Astrocyte of the hippocampus (primary cell): Measurements from ENCODE around the gene PCNX3.

ENCODE experiments used
- DNase-seq: peaks from one replicate; pipeline ENCODE4 v3.0.0; 2011; ENCODE audit warnings: low read depth, low spot score

PCNX3 gene

DNA sequence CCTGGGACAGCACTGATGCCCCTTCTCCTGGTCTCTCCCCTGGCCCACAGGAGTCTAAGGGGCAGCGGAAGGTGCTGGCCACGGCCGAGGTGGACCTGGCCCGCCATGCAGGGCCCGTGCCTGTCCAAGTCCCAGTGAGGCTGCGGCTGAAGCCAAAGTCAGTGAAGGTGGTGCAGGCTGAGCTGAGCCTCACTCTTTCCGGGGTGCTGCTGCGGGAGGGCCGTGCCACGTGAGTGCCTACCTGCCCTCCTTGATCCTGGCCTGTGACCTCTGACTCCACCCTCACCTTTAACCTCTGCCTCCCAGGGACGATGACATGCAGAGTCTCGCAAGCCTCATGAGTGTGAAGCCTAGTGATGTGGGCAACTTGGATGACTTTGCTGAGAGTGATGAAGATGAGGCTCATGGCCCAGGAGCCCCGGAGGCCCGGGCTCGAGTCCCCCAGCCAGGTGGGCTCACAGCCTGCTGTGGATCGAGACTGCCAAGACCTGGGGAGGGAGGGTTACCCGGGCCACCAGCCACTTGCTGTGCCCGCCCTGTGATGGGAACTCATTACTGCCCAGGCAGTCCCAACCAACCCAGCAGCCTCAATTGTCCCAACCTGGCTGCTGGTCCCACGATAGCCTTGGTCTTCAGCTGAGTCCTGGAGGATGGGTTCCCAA lies 35.4 kb upstream of the PCNX3 start:
- no peak for DNase-seq

DNA sequence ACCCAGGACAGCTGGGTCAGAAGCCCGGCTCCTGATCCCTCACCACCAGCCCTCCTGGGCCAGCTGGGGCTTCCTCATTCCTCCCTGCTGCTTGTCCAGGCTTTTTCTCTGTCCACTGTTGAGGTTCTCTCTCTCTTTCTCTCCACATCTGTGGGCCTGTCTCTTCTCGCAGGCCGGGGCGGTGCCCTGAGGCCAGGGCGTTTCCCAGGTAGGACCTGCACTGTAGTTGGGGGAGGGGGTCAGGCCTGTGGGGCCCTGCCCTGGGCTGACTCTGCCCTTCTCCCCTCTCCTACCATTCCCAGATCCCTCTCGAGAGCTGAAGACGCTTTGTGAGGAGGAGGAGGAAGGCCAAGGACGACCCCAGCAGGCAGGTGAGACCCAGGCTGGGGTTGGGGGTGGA lies 34.8 kb upstream of the PCNX3 start:
- DNase-seq: no peak

DNA sequence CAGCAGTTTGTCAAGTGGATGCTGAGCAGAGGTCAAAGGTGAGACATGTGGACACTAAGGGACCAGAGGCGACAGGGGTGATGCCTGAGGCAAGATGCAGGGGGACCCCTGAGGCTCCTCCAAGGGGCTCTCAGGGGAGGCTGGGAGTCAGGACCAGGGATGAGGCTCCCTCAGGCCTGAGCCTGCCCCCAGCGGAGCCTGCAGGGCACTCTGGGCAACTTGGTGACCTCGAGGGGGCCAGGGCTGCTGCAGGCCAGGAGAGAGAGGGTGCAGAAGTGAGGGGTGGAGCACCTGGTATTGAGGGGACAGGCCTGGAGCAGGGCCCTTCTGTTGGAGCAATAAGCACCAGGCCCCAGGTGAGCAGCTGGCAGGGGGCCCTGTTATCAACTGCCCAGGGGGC lies 33.6 kb upstream of the PCNX3 start:
- DNase-seq: no peak

DNA sequence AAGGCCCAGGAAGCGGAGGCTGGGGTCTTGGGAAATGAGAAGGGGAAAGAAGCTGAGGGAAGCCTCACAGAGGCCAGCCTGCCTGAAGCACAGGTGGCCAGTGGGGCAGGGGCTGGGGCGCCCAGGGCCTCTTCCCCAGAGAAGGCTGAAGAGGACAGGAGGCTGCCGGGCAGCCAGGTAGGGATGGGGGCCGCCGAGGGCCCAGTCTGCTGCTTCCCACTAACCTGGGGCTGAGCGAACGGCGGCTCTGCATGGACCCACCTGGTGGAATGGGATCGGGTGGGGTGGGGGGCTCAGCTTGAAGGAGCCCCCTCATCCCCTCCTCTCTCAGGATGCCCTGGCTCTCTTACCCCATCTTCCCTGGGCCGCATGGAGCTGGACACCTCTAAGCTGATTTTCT lies 32.0 kb upstream of the PCNX3 start:
- DNase-seq: no peak

DNA sequence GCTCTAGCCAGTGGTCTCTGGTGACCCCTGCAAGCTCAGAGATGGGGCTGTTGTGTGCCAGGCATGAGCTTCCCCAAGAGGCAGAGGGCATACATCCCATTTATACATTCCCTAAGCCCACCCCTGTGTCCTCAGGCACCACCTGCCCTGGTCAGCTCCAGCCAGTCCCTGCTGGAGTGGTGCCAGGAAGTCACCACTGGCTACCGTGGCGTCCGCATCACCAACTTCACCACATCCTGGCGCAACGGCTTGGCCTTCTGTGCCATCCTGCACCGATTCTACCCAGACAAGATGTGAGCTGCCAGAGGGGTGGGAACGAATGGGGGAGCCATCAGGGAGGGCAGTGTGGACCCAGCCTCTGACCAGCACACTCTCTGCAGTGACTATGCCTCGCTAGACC lies 31.5 kb upstream of the PCNX3 start:
- no peak for DNase-seq

DNA sequence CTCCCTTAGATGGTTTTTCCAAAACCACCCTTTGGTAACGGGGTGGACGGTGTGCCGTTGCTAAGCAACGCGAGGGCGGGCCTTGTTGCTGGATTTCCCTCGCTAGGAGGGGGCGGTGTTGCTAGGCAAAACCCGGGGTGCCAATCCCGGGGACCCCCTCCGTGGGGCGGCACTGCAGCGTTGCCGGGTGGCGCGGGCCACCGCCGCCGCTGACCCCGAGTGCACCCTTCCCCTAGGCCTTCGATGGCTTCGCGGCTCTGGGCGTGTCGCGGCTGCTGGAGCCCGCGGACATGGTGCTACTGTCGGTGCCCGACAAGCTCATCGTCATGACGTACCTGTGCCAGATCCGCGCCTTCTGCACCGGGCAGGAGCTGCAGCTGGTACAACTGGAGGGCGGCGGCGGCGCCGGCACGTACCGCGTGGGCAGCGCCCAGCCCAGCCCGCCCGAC lies 30.8 kb upstream of the PCNX3 start:
- peak; percentile 59 for DNase-seq

DNA sequence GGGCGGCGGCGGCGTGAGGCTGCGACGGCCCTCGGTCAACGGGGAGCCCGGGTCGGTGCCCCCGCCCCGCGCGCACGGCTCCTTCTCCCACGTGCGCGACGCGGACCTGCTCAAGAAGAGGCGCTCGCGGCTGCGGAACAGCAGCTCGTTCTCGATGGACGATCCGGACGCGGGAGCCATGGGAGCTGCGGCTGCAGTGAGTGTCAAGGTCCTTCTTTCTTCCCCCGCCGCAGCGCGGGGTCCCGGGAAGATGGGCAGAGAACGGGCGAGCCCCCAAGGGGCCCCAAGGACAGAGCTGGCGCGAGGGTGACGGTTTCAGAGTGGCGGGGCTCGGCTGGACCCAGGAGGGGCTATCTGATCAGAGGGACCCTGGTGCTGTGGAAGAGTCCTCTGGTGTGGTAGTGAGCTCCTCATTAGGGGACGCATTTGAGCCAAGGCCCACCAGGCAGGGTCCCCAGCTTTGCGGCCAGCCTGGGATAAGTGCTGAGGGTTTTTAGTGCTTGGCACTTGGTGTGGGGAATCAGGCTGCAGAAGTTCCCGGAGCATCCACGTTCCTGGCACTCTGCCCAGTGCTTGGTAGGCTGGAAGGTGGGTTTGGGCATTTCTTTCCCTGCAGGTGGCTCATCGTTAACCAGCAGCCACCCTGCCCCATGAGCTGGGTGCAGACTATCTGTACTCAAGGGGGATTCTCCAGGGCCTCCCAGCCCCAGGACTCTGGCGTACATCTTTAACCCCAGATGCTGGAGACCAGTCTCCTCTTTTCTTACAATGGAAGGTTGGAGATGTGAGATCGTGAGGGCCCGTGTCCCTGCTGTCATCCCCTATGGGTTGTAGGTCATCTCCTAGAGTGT lies 30.0 kb upstream of the PCNX3 start:
- no peak for DNase-seq

DNA sequence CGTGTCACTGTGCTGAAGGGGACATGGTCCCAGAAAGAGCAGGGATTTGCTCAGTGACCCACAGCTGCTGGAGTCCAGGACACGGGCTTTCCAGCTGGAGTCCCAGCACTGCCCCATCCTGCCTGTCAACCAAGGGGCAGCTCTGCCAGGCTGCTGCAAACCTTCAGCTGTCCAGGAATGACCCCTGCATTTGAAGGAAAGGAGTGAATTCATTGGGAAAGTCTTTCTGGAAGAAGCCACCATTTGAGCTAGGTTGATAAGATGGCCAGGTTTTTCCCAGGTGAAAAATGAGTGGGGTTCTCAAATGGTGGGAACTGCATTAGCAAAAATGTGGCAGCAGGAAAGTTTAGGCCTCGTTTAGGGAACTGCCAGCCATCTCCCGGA lies 29.3 kb upstream of the PCNX3 start:
- no peak for DNase-seq

DNA sequence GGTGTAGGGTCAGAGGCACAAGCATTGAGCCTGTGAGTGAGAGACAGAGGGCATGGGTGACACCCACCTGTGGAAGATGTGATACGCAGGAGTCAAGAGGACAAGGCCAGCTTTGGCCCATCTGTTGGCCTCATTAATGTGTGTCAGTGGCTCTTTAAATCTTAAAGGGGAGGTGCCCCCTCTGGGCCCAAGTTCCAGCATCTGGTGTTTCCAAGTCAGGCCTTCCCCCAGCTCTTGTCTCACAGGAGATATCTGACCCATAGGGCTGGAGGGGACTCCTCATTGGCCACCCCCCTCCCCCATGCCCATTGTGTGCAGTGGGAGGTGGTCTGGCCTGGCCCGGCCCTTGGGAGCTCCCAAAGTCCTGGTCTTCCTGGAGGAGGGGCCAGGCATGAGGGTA lies 28.9 kb upstream of the PCNX3 start:
- no peak for DNase-seq

DNA sequence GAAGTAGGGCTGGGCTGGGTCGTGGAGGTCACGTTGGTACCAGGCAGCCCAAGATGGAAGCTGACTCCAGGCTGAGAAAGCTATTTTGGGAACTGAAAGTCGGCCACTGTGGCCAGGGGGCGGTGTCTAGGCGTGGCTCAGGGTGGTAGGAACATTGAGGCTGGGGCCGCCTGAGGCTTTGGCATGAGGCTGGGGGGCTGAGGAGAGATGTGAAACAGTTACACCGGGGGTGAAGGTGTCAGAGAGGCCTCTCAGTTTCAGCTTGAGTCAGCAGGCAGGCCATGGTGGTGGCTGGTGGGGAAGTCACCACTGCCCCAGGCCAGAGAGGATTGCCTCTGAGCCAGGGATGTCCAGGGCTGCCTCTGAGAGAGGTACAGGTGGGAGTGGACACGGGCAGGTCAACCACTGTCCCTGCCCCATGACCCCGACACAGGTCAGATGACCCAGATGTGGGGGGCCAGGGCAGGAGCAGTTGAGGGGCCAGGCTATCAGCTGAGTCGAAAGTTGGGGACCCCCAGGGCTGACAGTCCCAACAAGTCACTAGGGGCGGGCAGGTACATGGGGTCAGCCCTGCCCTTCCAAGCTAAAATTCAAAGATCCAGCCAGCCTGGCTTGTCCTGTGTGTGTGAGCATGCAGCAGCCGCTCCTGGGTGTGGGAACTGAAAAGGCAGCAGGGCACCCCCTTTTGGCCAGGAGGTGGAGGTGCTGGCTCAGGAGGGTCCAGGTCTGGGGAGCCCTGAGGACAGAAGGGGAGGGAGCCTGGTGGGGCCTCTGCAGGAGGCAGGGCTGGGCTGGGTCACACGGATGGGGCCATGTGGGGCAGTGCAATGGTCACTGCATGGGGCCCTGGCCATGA lies 27.1 kb upstream of the PCNX3 start:
- DNase-seq: peak; percentile 64

DNA sequence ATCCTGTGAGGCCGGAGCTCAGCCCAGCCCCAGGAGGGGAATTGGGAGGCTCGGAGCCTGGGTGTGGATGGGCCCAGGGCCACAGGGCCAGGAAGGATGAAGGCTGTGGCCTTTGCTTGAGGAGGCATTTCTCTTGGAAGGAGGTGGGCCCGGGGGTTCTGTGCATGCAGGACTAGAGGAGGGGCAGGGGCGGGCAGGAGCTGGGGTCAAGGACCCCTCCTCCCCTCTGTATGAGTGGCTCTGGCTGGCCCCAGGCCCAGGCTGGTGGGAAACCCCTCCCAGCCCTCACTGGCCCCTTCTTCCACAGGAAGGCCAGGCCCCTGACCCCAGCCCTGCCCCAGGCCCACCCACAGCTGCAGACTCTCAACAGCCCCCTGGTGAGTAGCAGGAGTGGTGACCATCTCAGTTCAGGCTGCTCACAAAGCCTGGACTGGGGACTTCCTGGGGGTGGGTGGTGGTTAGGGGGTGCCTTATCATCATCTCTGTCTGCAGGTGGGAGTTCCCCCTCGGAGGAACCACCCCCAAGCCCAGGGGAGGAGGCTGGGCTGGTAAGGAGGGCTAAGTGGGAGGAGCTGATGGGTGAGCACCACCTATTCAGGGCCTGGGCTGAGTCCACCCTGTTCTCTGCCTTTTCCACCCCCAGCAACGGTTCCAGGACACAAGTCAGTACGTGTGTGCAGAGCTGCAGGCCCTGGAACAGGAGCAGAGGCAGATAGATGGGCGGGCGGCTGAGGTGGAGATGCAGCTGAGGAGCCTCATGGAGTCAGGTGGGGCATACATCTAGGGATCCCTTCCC lies 25.9 kb upstream of the PCNX3 start:
- no peak for DNase-seq

DNA sequence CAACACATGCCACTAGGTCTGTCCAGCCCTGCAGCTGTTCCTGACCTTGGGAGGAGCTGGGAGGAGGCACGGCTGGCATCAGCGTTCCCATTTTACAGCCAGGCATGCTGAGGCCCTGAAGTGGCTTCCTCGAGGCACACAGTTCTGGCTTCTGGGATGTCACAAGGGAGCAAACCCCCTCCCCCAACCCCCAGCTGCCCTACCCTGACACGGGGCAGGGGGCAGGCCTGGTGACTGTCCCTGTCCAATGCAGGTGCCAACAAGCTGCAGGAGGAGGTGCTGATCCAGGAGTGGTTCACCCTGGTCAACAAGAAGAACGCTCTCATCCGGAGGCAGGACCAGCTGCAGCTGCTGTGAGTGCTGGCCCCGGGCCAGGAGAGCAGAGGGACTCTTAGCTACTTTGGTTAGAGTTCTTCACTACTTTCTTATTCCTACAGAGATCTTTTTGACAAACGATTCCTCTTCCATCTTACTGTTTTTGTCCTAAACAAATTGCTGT lies 25.3 kb upstream of the PCNX3 start:
- no peak for DNase-seq

DNA sequence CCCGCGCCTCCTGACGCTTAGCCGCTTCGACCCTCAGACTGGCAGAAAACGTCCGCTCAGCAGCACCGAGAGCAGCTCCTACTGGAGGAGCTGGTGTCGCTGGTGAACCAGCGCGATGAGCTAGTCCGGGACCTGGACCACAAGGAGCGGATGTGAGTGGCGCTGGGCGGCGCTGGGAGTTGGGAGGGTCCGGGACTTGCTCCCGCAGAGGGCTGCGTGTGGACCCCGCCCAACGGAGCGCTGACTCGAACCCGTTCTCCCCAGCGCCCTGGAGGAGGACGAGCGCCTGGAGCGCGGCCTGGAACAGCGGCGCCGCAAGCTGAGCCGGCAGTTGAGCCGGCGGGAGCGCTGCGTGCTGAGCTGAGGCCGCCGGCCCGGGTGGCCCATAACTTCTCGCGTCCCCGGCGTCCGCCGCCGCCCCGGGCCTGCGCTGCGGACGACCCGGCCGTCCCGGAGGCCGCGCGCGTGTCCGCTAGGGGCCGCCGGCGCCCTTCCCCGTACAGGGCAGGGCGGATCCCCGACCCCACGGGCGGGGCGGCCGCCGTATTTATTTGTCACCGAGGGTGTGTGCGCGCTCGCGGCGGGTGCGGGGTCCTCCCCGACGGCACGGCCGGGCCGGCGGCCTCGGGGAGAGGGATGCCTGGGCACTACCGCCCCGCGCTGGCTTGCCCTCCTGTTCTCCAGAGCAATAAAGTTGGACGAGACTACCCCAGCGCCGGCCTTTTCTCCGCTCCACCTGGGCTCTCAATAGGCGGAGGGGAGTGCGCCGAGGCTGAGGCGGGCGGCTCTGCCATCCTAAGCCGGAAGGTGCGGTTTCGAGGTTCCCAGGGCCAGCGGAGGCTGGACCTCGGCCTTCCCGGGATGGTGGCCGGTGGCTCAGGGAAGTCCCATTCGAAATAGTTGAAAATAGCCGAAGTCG lies 23.4 kb upstream of the PCNX3 start:
- peak; percentile 87 for DNase-seq

DNA sequence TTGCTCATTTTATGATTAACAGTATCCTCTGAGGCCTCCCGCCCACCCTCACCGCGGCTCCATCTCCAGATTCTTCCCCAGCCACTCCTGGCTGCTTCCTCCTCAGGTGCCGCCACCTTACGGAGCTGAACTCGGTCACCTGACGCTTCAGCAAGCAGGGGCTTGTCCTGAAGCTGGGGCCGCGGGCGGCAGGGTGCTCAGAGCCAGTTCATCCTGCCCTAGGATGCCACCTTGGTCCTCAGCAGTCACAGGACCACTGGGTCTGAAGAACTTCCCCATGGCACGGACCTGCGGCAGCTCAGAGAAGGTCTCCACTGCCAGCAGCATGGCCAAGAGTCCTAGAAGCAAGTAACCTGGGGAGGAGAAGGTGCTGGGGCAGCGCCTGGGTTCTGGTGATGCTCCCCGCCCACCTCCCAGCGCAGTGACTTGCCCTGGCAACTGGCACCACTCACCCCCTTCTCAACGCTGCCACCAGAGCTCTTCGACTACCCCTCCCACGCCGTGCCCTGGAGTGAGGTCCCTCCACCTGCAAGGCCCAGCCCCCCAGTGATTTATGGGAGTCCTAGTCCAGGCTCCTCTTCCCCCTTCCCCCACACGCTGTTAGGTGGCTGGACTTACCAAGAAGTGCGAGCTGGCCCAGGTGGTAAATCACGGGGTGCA lies 22.6 kb upstream of the PCNX3 start:
- DNase-seq: no peak

DNA sequence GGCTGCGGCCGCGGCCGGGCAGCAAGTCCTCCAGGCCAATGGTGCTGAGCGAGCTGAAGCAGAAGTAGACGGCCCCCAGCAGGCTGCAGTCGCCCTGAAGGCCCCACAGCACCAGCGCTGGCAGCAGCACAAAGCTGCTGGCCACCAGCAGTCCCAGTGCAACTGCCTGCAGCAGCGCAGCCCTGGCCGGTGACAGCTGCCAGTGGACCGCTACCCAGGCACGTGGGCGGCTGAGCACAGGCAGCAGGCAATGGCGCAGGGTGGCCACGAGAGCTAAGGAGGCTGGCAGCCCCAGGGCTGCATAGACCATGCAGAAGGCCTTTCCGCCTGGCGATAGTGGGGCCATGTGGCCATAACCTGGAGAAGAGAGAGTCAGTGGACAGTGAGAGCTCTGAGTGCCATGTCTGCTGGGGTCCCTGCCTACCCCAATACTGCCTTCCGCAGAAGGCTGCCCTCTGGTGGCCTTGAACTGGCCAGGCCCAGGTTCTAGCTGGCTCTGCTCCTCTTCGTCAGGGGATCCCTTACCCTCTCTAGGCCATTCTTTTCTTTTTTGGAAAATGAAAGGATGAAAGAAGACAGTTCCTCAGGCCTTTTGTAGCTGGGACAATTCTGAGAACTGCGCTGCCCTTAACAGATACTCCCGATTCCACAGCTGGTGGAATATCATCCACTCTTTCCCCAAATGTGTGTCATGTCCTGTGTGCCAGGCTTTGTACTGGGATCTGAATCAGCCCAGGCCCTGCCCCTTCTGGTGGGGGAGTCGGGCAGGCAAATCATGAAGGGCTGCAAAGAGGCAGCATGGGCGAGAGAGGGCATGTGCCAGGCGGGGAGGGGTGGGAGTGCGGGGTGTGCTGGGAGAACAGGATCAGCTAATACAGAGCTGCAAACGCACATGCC lies 21.8 kb upstream of the PCNX3 start:
- peak; percentile 53 for DNase-seq

DNA sequence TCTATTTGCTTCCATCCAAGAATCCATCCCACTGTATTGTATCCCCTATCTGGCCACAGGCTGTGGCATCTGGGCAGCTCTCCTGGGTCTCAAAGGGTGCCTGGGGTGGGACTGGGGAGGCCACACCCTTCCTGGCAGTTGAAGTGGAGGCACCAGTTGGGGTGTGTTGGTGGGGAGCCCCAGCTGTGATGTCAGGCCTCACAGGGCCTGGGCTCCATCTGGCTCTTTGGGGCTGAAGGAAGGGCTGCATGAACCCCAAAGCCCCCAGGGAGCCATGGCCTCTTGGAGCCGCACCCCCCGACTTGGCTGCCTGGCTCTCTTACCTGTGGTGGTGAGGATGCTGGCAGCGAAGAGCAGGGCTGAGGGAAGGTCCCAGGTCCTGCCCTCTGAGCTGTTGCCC lies 20.4 kb upstream of the PCNX3 start:
- no peak for DNase-seq

DNA sequence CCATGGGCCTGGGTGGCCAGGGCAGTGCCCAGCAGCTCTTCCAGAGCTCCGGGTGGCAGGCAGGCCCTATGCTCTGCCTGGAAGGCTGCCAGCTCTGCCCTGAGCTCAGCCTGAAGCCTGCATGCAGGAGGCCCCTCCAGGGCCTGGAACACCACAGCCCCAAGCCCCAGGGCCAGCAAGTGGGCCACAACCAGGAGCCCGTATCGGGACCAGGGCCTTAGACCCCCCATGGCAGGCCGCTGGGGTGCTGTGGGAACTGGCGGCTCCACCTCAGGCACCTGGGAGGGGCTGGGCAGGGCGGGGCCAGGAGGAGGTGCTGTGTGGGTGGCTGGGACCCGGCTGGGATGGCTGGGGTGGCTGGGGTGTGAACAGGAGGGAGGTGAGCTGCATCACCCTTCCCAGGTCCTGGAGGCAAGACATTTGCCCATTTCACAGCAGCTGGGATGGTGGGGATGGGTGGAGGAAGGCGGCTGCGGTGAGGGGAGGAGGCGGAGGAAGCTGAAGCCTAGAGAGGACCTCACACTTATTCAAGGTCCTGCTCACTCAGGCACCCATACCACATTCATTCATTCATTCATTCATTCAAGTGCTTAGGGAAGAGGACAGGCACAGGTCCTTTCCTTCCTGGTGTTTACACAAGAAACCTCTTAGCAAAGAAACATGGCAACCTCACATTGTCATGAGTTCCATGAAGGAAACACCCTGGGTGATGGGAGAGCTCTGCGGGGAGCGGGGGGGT lies 19.9 kb upstream of the PCNX3 start, which contains the start of gene KCNK7:
KCNK7 (minus strand) TSS at position 258 of the 739 bp plus-strand sequence; CDS start at position 230, 28 bp downstream.
- DNase-seq: no peak

DNA sequence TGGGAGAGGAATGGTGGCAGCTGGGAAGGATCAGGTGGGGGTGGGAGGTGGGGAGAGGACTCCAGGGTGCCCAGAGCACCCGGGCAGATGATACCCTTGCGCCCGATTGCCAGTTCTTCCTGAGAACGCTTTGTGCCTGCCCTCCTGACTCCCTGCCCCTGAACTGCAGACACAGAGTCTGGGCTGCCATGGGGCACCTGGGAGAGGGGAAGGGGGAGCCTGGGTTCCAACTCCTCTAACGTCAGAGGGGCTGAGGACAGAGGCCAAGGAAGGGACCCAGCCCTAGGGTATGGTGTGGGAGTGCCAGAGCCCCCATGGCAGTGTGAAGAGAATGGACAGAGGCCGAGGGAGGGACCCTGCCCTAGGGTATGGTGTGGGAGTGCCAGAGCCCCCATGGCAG lies 19.1 kb upstream of the PCNX3 start:
- no peak for DNase-seq
